DOHH2 (cell line): ENCODE data around the gene TTLL9.

Experiments
- CTCF ChIP-seq: fragments of 200-600 bp; sonication (generic); IDR thresholded peaks from one replicate; pipeline ENCODE4 v1.5.1; 2014; ENCODE audit warnings: antibody characterized with exemption, mild to moderate bottlenecking, low read depth, low read length; ENCODE audit not compliant: poor library complexity, severe bottlenecking
- EZH2phosphoT487 ChIP-seq: fragments of 200-600 bp; sonication (generic); IDR thresholded peaks from 2 replicates; pipeline ENCODE4 v1.6.1; 2017; ENCODE audit warnings: borderline replicate concordance, mild to moderate bottlenecking, antibody characterized with exemption, low read length, moderate library complexity, mixed read lengths

GRCh38 chr20:31853481-31853880 lies 17.0 kb upstream of the TTLL9 start:
- TF ChIP-seq CTCF (no peak), EZH2phosphoT487 (no peak)
